Measurements from ENCODE around the gene FCHO2. TPM values are rescaled to one million over a fixed set of nuclear protein-coding genes. Genes with fewer than 3 reads are reported as not detected.

The FCHO2 gene
- total RNA-seq, 6 experiments from 2014 or later = 16.6 to 24.8 (median 19.2) TPM

GRCh38 chr5:72988769-72989168 lies 32.9 kb downstream of the FCHO2 start:
- Mint-ChIP-seq H3K36me3 (ENCODE audit: low read depth) (peaks cover 30% of the 10 kb centered on the region), H3K4me1 (ENCODE audit: low read depth) (peaks cover 8% of the 10 kb centered on the region), H3K27ac (no peak overlapping the region), H3K4me3 (no peak overlapping the region), H3K27me3 (ENCODE audit: insufficient read depth) (no peaks in the 10 kb centered on the region), H3K9me3 (0 out of 2 replicates have a peak, but pooled peaks cover 1% of the 10 kb centered on the region)
- no peak for TF ChIP-seq CTCF (IDR thresholded peaks at IDR 0.05)
- no peak for DNase-seq

- Mint-ChIP-seq H3K27ac (no peak overlapping the region), H3K36me3 (ENCODE audit: low read depth) (peaks cover 43% of the 10 kb centered on the region), H3K27me3 (ENCODE audit: insufficient read depth) (no peaks in the 10 kb centered on the region), H3K4me3 (no peak overlapping the region), H3K9me3 (0 out of 2 replicates have a peak, but pooled peaks cover 6% of the 10 kb centered on the region), H3K4me1 (ENCODE audit: low read depth) (peaks cover 18% of the 10 kb centered on the region)
- DNase-seq = no peak
- no peak for TF ChIP-seq CTCF (IDR thresholded peaks at IDR 0.05)
Measured at GRCh38 chr5:72991394-72991793, 35.6 kb downstream of the FCHO2 start.

GRCh38 chr5:72994578-72994977 lies 38.7 kb downstream of the FCHO2 start:
- Mint-ChIP-seq H3K4me1 (ENCODE audit: low read depth) (peaks cover 10% of the 10 kb centered on the region; the same call in 1 of the 2 replicates), H3K4me3 (no peak overlapping the region), H3K27me3 (ENCODE audit: insufficient read depth) (no peaks in the 10 kb centered on the region), H3K9me3 (0 out of 2 replicates have a peak, but pooled peaks cover 6% of the 10 kb centered on the region), H3K36me3 (ENCODE audit: low read depth) (peaks cover 43% of the 10 kb centered on the region), H3K27ac (no peak overlapping the region)
- no peak for DNase-seq
- no peak for TF ChIP-seq CTCF (IDR thresholded peaks at IDR 0.05)

- peaks cover 38% of the 10 kb centered on the region for H3K36me3 Mint-ChIP-seq (ENCODE audit: low read depth)
- no peak for DNase-seq
- 0 out of 2 replicates have a peak, but pooled peaks cover 10% of the 10 kb centered on the region for H3K4me1 Mint-ChIP-seq (ENCODE audit: low read depth)
- 0 out of 2 replicates have a peak, but pooled peaks cover 6% of the 10 kb centered on the region for H3K9me3 Mint-ChIP-seq
- H3K27ac Mint-ChIP-seq = no peak overlapping the region
- H3K4me3 Mint-ChIP-seq = no peak overlapping the region
- no peaks in the 10 kb centered on the region for H3K27me3 Mint-ChIP-seq (ENCODE audit: insufficient read depth)
- no peak for TF ChIP-seq CTCF (IDR thresholded peaks at IDR 0.05)
Measured at GRCh38 chr5:72996632-72997031, 40.8 kb downstream of the FCHO2 start.

GRCh38 chr5:72999916-73000315 lies 44.1 kb downstream of the FCHO2 start:
- Mint-ChIP-seq H3K4me1 (ENCODE audit: low read depth) (no peaks in the 10 kb centered on the region), H3K4me3 (no peak overlapping the region), H3K27me3 (ENCODE audit: insufficient read depth) (no peaks in the 10 kb centered on the region), H3K27ac (no peak overlapping the region), H3K36me3 (ENCODE audit: low read depth) (peaks cover 7% of the 10 kb centered on the region), H3K9me3 (no peaks in the 10 kb centered on the region)
- no peak for DNase-seq
- no peak for TF ChIP-seq CTCF (IDR thresholded peaks at IDR 0.05)
